Mammary microvascular endothelial cell (primary cell): Measurements from ENCODE around the gene SPR. TPM values are rescaled to one million over a fixed set of nuclear protein-coding genes. Genes with fewer than 3 reads are reported as not detected.

Source experiments
- total RNA-seq: library from RNA; depleted of rRNA; stranded (reverse); fragments of >200 nt; gene quantifications from 2 replicates; pipeline ENCODE4 v1.2.3, GENCODE V29; 2015

The SPR gene
- total RNA-seq, result 37.6 and 38.9 TPM in 2 replicates

GRCh38 chr2:72887032-72887739 is at the start of gene SPR:
Gene SPR, plus strand, starts transcription at chr2:72887408. Its CDS starts 25 bp downstream, at chr2:72887433.

GRCh38 chr2:72917138-72917876 is 30.1 kb downstream of the SPR start, which contains the start of gene EMX1:
Gene EMX1, plus strand, starts transcription at chr2:72917519. Its CDS starts 334 bp downstream, at chr2:72917853.

Other genes starting within 250 kb of the SPR start
- 24.3 and 28.6 TPM in 2 replicates for gene EXOC6B, start 61.4 kb upstream of the SPR start, total RNA-seq
- gene EMX1, start 30.1 kb downstream of the SPR start, total RNA-seq, result not detected in 2 replicates
- 8.1 and 8.4 TPM in 2 replicates for gene SFXN5, start 184.3 kb downstream of the SPR start, total RNA-seq
- 59.0 and 65.0 TPM in 2 replicates for gene RAB11FIP5, start 225.5 kb downstream of the SPR start, total RNA-seq